ENCODE results near the gene DSG4.

Gene DSG4

GRCh38 chr18:31447530-31448191, 71.1 kb downstream of the DSG4 start, which contains the start of gene DSG3:
Gene DSG3, plus strand, starts transcription at chr18:31447741. Its CDS starts 137 bp downstream, at chr18:31447878.
- DNase-seq = no peak

- no peak for DNase-seq
Measured at GRCh38 chr18:31450409-31450808, 73.8 kb downstream of the DSG4 start.

GRCh38 chr18:31451625-31452024, 75.0 kb downstream of the DSG4 start:
- DNase-seq = no peak

GRCh38 chr18:31454066-31454708, 77.6 kb downstream of the DSG4 start:
- DNase-seq = no peak

Data from activated CD4-positive, alpha-beta T cell treated with anti-CD3 and anti-CD28 coated beads for 48 hours (primary cell).